GM06990 (cell line): ENCODE data around the gene MSMB.
"Not testable (repeated sequence)": the region's sequence is repeated elsewhere in the genome, so short reads cannot be mapped to it uniquely, and the experiment has no call there.

Experiments
- DNase-seq: peaks from one replicate; pipeline ENCODE4 v3.0.0-alpha.2; 2011; ENCODE audit not compliant: insufficient read length; ENCODE audit errors: extremely low read depth
- H3K27me3 ChIP-seq: replicated peaks from 2 replicates; pipeline ENCODE4 v1.6.0; 2011; ENCODE audit warnings: low read length; ENCODE audit not compliant: control insufficient read depth, insufficient read depth
- H3K36me3 ChIP-seq: 2 replicates; pipeline ENCODE4 v1.5.1; 2011; ENCODE audit warnings: low read length; ENCODE audit not compliant: control insufficient read depth, insufficient read depth
- H3K4me3 ChIP-seq: replicated peaks from 2 replicates; pipeline ENCODE4 v1.5.1; 2011; ENCODE audit warnings: low read depth, mild to moderate bottlenecking, control low read depth, low read length
- CTCF ChIP-seq: IDR thresholded peaks from 2 replicates; pipeline ENCODE4 v1.5.1; 2011; ENCODE audit warnings: low read length, control low read depth, mild to moderate bottlenecking, inconsistent platforms; ENCODE audit not compliant: insufficient read depth, poor library complexity, severe bottlenecking

The MSMB gene

GRCh38 chr10:46055771-46056170 is 9.7 kb upstream of the MSMB start:
- Histone ChIP-seq H3K27me3 (no peaks in the 10 kb centered on the region; the same call in 1 of the 2 replicates), H3K36me3 (no peaks in the 10 kb centered on the region), H3K4me3 (no peak overlapping the region)
- TF ChIP-seq CTCF = no peak
- no peak for DNase-seq

GRCh38 chr10:46053534-46054434 is 7.7 kb upstream of the MSMB start:
- Histone ChIP-seq H3K4me3 (no peak overlapping the region), H3K27me3 (no peaks in the 10 kb centered on the region; the same call in 1 of the 2 replicates), H3K36me3 (no peaks in the 10 kb centered on the region)
- no peak for DNase-seq
- no peak for TF ChIP-seq CTCF

GRCh38 chr10:46052791-46053375 is 6.8 kb upstream of the MSMB start:
- no peak for DNase-seq
- Histone ChIP-seq H3K36me3 (no peaks in the 10 kb centered on the region), H3K27me3 (no peaks in the 10 kb centered on the region; the same call in 1 of the 2 replicates), H3K4me3 (no peak overlapping the region)
- no peak for TF ChIP-seq CTCF

GRCh38 chr10:46052057-46052790 is 6.2 kb upstream of the MSMB start:
- Histone ChIP-seq H3K36me3 (no peaks in the 10 kb centered on the region), H3K4me3 (no peak overlapping the region), H3K27me3 (no peaks in the 10 kb centered on the region; the same call in 1 of the 2 replicates)
- TF ChIP-seq CTCF = no peak
- no peak for DNase-seq

GRCh38 chr10:46050941-46051623 is 5.0 kb upstream of the MSMB start:
- Histone ChIP-seq H3K36me3 (no peaks in the 10 kb centered on the region), H3K4me3 (no peak overlapping the region), H3K27me3 (no peaks in the 10 kb centered on the region; the same call in 1 of the 2 replicates)
- TF ChIP-seq CTCF = no peak
- no peak for DNase-seq

- not testable (repeated sequence) for DNase-seq, H3K4me3 ChIP-seq, H3K27me3 ChIP-seq
Measured at GRCh38 chr10:46049497-46049831, 3.4 kb upstream of the MSMB start.

More at GRCh38 chr10:46049497-46049831, 3.4 kb upstream of the MSMB start:
- H3K36me3 ChIP-seq = not testable (repeated sequence)
